H9 (cell line): ENCODE data around the gene NPM3. TPM values are rescaled to one million over a fixed set of nuclear protein-coding genes. Genes with fewer than 3 reads are reported as not detected.

Experiments
- DNase-seq: peaks from one replicate; pipeline ENCODE4 v3.0.0-alpha.2; 2017
- H2AFZ ChIP-seq: one replicate; pipeline ENCODE4 v1.6.1; 2013; ENCODE audit warnings: mild to moderate bottlenecking, low read length, control low read depth, moderate library complexity
- H2AK5ac ChIP-seq: 2 replicates; pipeline ENCODE4 v1.6.1; 2013; ENCODE audit warnings: low read length, control low read depth, mixed read lengths; ENCODE audit not compliant: insufficient read length
- H2BK120ac ChIP-seq: one replicate; pipeline ENCODE4 v1.6.1; 2013; ENCODE audit warnings: low read depth, mild to moderate bottlenecking, low read length, control low read depth, inconsistent platforms; ENCODE audit not compliant: poor library complexity, severe bottlenecking
- H2BK12ac ChIP-seq: 2 replicates; pipeline ENCODE4 v1.6.1; 2013; ENCODE audit warnings: low read length, control low read depth, mixed read lengths, low read depth; ENCODE audit not compliant: insufficient read length
- H2BK15ac ChIP-seq: 2 replicates; pipeline ENCODE4 v1.6.1; 2013; ENCODE audit warnings: low read depth, low read length, control low read depth
- H2BK20ac ChIP-seq: one replicate; pipeline ENCODE4 v1.6.1; 2013; ENCODE audit warnings: low read depth, mild to moderate bottlenecking, low read length, control low read depth, inconsistent platforms; ENCODE audit not compliant: poor library complexity, severe bottlenecking
- H2BK5ac ChIP-seq: 2 replicates; pipeline ENCODE4 v1.6.1; 2013; ENCODE audit warnings: low read length, control low read depth, mixed read lengths; ENCODE audit not compliant: insufficient read length
- H3K14ac ChIP-seq: 2 replicates; pipeline ENCODE4 v1.6.1; 2013; ENCODE audit warnings: low read length, control low read depth; ENCODE audit not compliant: insufficient read depth
- H3K18ac ChIP-seq: 2 replicates; pipeline ENCODE4 v1.6.1; 2013; ENCODE audit warnings: low read depth, mild to moderate bottlenecking, mixed read lengths, low read length, control low read depth; ENCODE audit not compliant: insufficient read length
- H3K23ac ChIP-seq: 2 replicates; pipeline ENCODE4 v1.6.1; 2013; ENCODE audit warnings: low read length, control low read depth, mixed read lengths, low read depth; ENCODE audit not compliant: insufficient read length
- H3K23me2 ChIP-seq: 2 replicates; pipeline ENCODE4 v1.6.1; 2013; ENCODE audit warnings: low read depth, mild to moderate bottlenecking, mixed read lengths, low read length, control low read depth; ENCODE audit not compliant: insufficient read length, poor library complexity, severe bottlenecking
- H3K27ac ChIP-seq: 2 replicates; pipeline ENCODE4 v1.5.1; 2013; ENCODE audit warnings: low read length, control low read depth, mixed read lengths, low read depth; ENCODE audit not compliant: insufficient read length
- H3K27me3 ChIP-seq: 2 replicates; pipeline ENCODE4 v1.6.1; 2013; ENCODE audit warnings: low read length, control low read depth, inconsistent platforms; ENCODE audit not compliant: insufficient read depth
- H3K4ac ChIP-seq: 2 replicates; pipeline ENCODE4 v1.6.1; 2013; ENCODE audit warnings: low read depth, mild to moderate bottlenecking, control low read depth, inconsistent platforms, low read length, moderate library complexity
- H3K4me1 ChIP-seq: 2 replicates; pipeline ENCODE4 v1.6.1; 2013; ENCODE audit warnings: low read length, control low read depth, inconsistent platforms; ENCODE audit not compliant: insufficient read depth
- H3K4me2 ChIP-seq: 2 replicates; pipeline ENCODE4 v1.6.1; 2013; ENCODE audit warnings: low read length, control low read depth, mixed read lengths; ENCODE audit not compliant: insufficient read length, insufficient read depth
- H3K56ac ChIP-seq: 2 replicates; pipeline ENCODE4 v1.6.1; 2013; ENCODE audit warnings: low read depth, mild to moderate bottlenecking, mixed read lengths, low read length, control low read depth; ENCODE audit not compliant: insufficient read length
- H3K79me1 ChIP-seq: 2 replicates; pipeline ENCODE4 v1.6.1; 2013; ENCODE audit warnings: low read depth, mild to moderate bottlenecking, moderate library complexity, low read length, control low read depth, inconsistent platforms; ENCODE audit not compliant: insufficient read depth, poor library complexity, severe bottlenecking
- H3K79me2 ChIP-seq: 2 replicates; pipeline ENCODE4 v1.6.1; 2013; ENCODE audit warnings: low read length, control low read depth, inconsistent platforms; ENCODE audit not compliant: insufficient read depth
- H3K9ac ChIP-seq: 2 replicates; pipeline ENCODE4 v1.6.1; 2013; ENCODE audit warnings: low read length, control low read depth, mixed read lengths; ENCODE audit not compliant: insufficient read length; ENCODE audit errors: extremely low read depth
- H3K9me3 ChIP-seq: one replicate; pipeline ENCODE4 v1.6.1; 2013; ENCODE audit warnings: low read depth, low read length, inconsistent platforms; ENCODE audit not compliant: control insufficient read depth
- H3T11ph ChIP-seq: one replicate; pipeline ENCODE4 v1.6.1; 2013; ENCODE audit warnings: mild to moderate bottlenecking, low read length, control low read depth, inconsistent platforms
- H4K20me1 ChIP-seq: one replicate; pipeline ENCODE4 v1.6.1; 2013; ENCODE audit not compliant: control insufficient read depth, insufficient read length, insufficient read depth
- H4K5ac ChIP-seq: 2 replicates; pipeline ENCODE4 v1.6.1; 2013; ENCODE audit warnings: low read depth, mild to moderate bottlenecking, mixed read lengths, low read length, control low read depth; ENCODE audit not compliant: insufficient read length
- H4K8ac ChIP-seq: replicated peaks from 2 replicates; pipeline ENCODE4 v1.6.1; 2013; ENCODE audit warnings: low read length, control low read depth, mixed read lengths, low read depth; ENCODE audit not compliant: insufficient read length
- H4K91ac ChIP-seq: 2 replicates; pipeline ENCODE4 v1.6.1; 2013; ENCODE audit warnings: low read depth, mild to moderate bottlenecking, moderate library complexity, mixed read lengths, low read length, control low read depth; ENCODE audit not compliant: insufficient read length
- H3K27ac Mint-ChIP-seq, 3 experiments: 2 replicates in 2 of 3; 3 replicates in 1 of 3; pipeline ENCODE4 v1.8.0; 2020 to 2021; ENCODE audit warnings: mixed read lengths in 3 of 3, mild to moderate bottlenecking in 1 of 3, moderate library complexity in 1 of 3
- H3K27me3 Mint-ChIP-seq: 2 replicates; pipeline ENCODE4 v1.8.0; 2021; ENCODE audit warnings: low read depth, mild to moderate bottlenecking, moderate library complexity, mixed read lengths
- H3K36me3 Mint-ChIP-seq, 3 experiments: 2 replicates in 2 of 3; 3 replicates in 1 of 3; pipeline ENCODE4 v1.8.0; 2020 to 2021; ENCODE audit warnings: low read depth in 3 of 3, mixed read lengths in 3 of 3; ENCODE audit not compliant: insufficient read depth in 1 of 3
- H3K4me1 Mint-ChIP-seq, 2 experiments: 2 replicates each; pipeline ENCODE4 v1.8.0; 2020; ENCODE audit warnings: mixed read lengths in 2 of 2
- H3K4me3 Mint-ChIP-seq, 2 experiments: 2 replicates in 1 of 2; 3 replicates in 1 of 2; pipeline ENCODE4 v1.8.0; 2020 to 2021; ENCODE audit warnings: mild to moderate bottlenecking in 2 of 2, mixed read lengths in 2 of 2, moderate library complexity in 1 of 2
- H3K9me3 Mint-ChIP-seq, 2 experiments: 2 replicates in 1 of 2; 3 replicates in 1 of 2; pipeline ENCODE4 v1.8.0; 2020; ENCODE audit warnings: mild to moderate bottlenecking in 2 of 2, mixed read lengths in 2 of 2, moderate library complexity in 1 of 2
- CTCF ChIP-seq: fragments of 200-600 bp; sonication (generic); conservative IDR thresholded peaks from 3 replicates; pipeline ENCODE4 v1.8.0; 2021; ENCODE audit warnings: antibody characterized with exemption, mild to moderate bottlenecking
- WGBS: extraction: QIAGEN DNeasy Blood & Tissue Kit; methylation state at CpG from one replicate; pipeline ENCODE4 v1.1.7; 2013; ENCODE audit warnings: missing lambda C conversion rate, low lambda C conversion rate, mixed read lengths; ENCODE audit not compliant: insufficient read length; ENCODE audit errors: extremely low coverage; 5-methylcytosine and 5-hydroxymethylcytosine counted together
- total RNA-seq: library from RNA; stranded (reverse); gene quantifications from 2 replicates; pipeline ENCODE4 v1.2.1, GENCODE V29; 2021

Gene NPM3
- total RNA-seq, 1 experiment from 2014 or later = 133 TPM

GRCh38 chr10:101767600-101767945 lies 15.7 kb downstream of the NPM3 start:
- H3K4me1 Mint-ChIP-seq = peaks cover 13 to 23% of the 10 kb centered on the region in 2 experiments
- no peak for DNase-seq

More at GRCh38 chr10:101767600-101767945, 15.7 kb downstream of the NPM3 start:
- Mint-ChIP-seq H3K9me3 (no peaks in the 10 kb centered on the region), H3K36me3 (peaks cover 0 to 5% (median 0%) of the 10 kb centered on the region in 3 experiments; a peak in 3 of 7 replicates), H3K4me3 (no peak overlapping the region), H3K27ac (no peak overlapping the region), H3K27me3 (peaks cover 27% of the 10 kb centered on the region)
- peaks cover 5% of the 10 kb centered on the region; the same call in 1 of the 2 replicates for H3K27me3 ChIP-seq
- no peaks in the 10 kb centered on the region for H3K23me2 ChIP-seq
- no peak overlapping the region; the same call in 1 of the 2 replicates for H3K14ac ChIP-seq
- H2BK5ac ChIP-seq = no peak overlapping the region
- no peak overlapping the region for H2BK12ac ChIP-seq
- H3K4me2 ChIP-seq = no peak overlapping the region
- no peak overlapping the region for H4K8ac ChIP-seq
- H3K79me2 ChIP-seq = no peaks in the 10 kb centered on the region
- H3K18ac ChIP-seq = no peak overlapping the region
- H3K9me3 ChIP-seq = no peaks in the 10 kb centered on the region
- no peak overlapping the region for H3K27ac ChIP-seq
- no peaks in the 10 kb centered on the region for H3K79me1 ChIP-seq
- no peak overlapping the region for H2BK15ac ChIP-seq
- no peak overlapping the region for H3K23ac ChIP-seq
- H4K20me1 ChIP-seq = no peaks in the 10 kb centered on the region
- no peak overlapping the region for H2BK20ac ChIP-seq
- no peak overlapping the region for H2BK120ac ChIP-seq
- no peak overlapping the region for H2AFZ ChIP-seq
- no peak overlapping the region for H3K56ac ChIP-seq
- no peak overlapping the region for H3T11ph ChIP-seq
- H4K91ac ChIP-seq = no peak overlapping the region
- no peak overlapping the region for H3K9ac ChIP-seq
- WGBS = no CpG with 5 or more reads among the region's 6 CpGs
- H4K5ac ChIP-seq = no peak overlapping the region
- TF ChIP-seq CTCF = no peak
- no peak overlapping the region for H2AK5ac ChIP-seq
- peaks cover 2% of the 10 kb centered on the region; the same call in 1 of the 2 replicates for H3K4me1 ChIP-seq
- H3K4ac ChIP-seq = no peak overlapping the region
